Left lung (tissue), 10 donors: ENCODE measurements around the gene CHTF8. TPM values are rescaled to one million over a fixed set of nuclear protein-coding genes. Genes with fewer than 3 reads are reported as not detected.

Experiments
- ATAC-seq: fragments of 200-7000 bp; cut with Tn5 transposase; one replicate; pipeline ENCODE4 v1.9.1; 2020; ENCODE audit warnings: moderate library complexity
- DNase-seq, 4 donors: peaks; one replicate each; pipeline ENCODE4 v3.0.0-alpha.2; 2013 to 2020
- H3K27ac ChIP-seq, 2 donors: fragments of 200-600 bp; sonication (generic) in 1 of 2; one replicate each; pipeline versions ENCODE4 v1.5.0 to v1.8.0; 2020 to 2021
- H3K27me3 ChIP-seq, 2 donors: fragments of 200-600 bp; sonication (generic) in 1 of 2; one replicate each; pipeline versions ENCODE4 v1.5.0 to v1.8.0; 2020 to 2021
- H3K36me3 ChIP-seq, 2 donors: fragments of 200-600 bp; sonication (generic) in 1 of 2; one replicate each; pipeline versions ENCODE4 v1.5.0 to v1.8.0; 2020 to 2021
- H3K4me1 ChIP-seq, 2 donors: fragments of 200-600 bp; one replicate each; pipeline ENCODE4 v1.8.0; 2021
- H3K4me3 ChIP-seq, 2 donors: fragments of 200-600 bp; sonication (generic) in 1 of 2; one replicate each; pipeline versions ENCODE4 v1.5.0 to v1.8.0; 2020 to 2021; ENCODE audit warnings: mild to moderate bottlenecking in 1 of 2
- H3K9me3 ChIP-seq, 2 donors: fragments of 200-600 bp; sonication (generic) in 1 of 2; one replicate each; pipeline versions ENCODE4 v1.5.0 to v1.8.0; 2020 to 2021
- CTCF ChIP-seq, 2 donors: fragments of 200-600 bp; sonication (generic) in 1 of 2; IDR thresholded peaks; one replicate each; pipeline versions ENCODE4 v1.5.0 to v1.8.0; 2021; ENCODE audit warnings: antibody characterized with exemption in 2 of 2
- intact Hi-C, 2 donors: fragments of 100-400 bp; cut with DNase I; formaldehyde crosslinking; loops; one replicate each; pipeline versions ENCODE4 v1.11.2 to v1.14.2; 2022
- polyA plus RNA-seq, 6 donors: library from polyadenylated mRNA; unstranded; fragments of 120-200 nt; gene quantifications; one replicate each; pipeline ENCODE4 v1.2.1, GENCODE V29; 2013; ENCODE audit not compliant: insufficient read length in 6 of 6
- total RNA-seq, 2 donors: library from RNA; stranded (reverse); fragmentation: NEBNext Ultra II Directional; extraction: Animal tissue kit (Norgen Biotek cat#: 25700); gene quantifications; one replicate each; pipeline ENCODE4 v1.2.1, GENCODE V29; 2021
- donor health status: DM: no; HTN: yes; CAD: no.
- donor health status: DM: no; HTN: no; CAD: no.

The CHTF8 gene
- total and polyA plus RNA-seq, 8 donors: 93.4 to 142 (median 124) TPM

DNA sequence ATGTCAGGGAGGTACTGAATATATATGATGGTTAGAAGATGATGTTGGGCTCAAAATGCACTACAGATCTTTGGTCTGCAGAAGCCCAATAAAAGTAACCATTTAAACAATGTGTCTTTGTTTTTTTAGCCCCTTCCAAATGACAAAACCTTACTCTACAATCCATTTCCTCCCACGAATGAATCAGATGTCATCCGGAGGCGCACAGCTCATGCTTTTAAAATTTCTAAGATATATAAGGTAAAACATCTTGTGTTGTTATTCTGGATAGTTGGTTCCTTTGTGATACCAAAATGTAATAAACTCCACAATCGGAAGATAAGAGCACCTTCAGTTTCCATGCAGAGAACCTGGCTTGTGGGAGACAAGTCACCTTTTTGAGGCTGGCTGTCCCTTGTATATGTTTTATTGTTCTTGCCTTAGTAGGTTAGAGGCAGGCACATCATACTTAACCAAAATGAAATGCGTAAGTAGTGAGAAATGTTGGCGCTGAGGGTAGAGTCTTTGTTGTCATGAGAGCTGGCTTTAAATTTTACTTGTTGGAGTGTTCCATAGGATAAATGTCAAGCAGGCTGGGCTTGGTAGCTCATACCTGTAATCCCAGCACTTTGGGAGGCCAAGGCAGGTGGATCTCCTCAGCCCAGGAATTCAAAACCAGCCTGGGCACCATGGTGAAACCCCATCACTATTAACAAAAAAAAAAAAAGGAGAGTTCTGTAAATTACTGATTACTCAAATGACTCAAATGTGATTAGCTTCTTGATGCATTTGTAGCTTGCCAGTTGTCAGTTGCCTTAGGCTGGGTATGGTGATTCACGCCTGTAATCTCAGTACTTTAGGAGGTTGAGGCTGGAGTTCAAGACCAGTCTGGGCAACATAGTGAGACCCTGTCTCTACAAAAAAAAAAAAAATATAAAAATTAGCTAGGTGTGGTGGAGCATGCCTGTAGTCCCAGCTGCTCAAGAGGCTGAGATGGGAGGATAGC, 34.9 kb upstream of the CHTF8 start:
- Histone ChIP-seq H3K4me3 (no peak overlapping the region), H3K27me3 (no peaks in the 10 kb centered on the region)
- no peak for TF ChIP-seq CTCF (IDR thresholded peaks at IDR 0.05)

GRCh38 chr16:69166221-69166833, 33.9 kb upstream of the CHTF8 start:
- Histone ChIP-seq H3K27me3 (no peaks in the 10 kb centered on the region), H3K4me3 (no peak overlapping the region), H3K4me1 (peaks cover 0 to 24% of the 10 kb centered on the region in 2 donors), H3K36me3 (peaks cover 0 to 89% of the 10 kb centered on the region in 2 donors), H3K9me3 (no peaks in the 10 kb centered on the region), H3K27ac (no peak overlapping the region)
- intact Hi-C loops: no loop called here
- peak; percentile 38 for ATAC-seq
- no peak for TF ChIP-seq CTCF (IDR thresholded peaks at IDR 0.05)
- DNase-seq: peak in 1 of 4 donors; percentile 63

More for the DNA sequence above, 34.9 kb upstream of the CHTF8 start:
- H3K27ac ChIP-seq: no peak overlapping the region
- intact Hi-C loops: no loop called here
- no peaks in the 10 kb centered on the region for H3K9me3 ChIP-seq
- ATAC-seq (no peak), DNase-seq (no peak)
- H3K4me1 ChIP-seq: peaks cover 0 to 32% of the 10 kb centered on the region in 2 donors
- peaks cover 0 to 80% of the 10 kb centered on the region in 2 donors for H3K36me3 ChIP-seq

DNA sequence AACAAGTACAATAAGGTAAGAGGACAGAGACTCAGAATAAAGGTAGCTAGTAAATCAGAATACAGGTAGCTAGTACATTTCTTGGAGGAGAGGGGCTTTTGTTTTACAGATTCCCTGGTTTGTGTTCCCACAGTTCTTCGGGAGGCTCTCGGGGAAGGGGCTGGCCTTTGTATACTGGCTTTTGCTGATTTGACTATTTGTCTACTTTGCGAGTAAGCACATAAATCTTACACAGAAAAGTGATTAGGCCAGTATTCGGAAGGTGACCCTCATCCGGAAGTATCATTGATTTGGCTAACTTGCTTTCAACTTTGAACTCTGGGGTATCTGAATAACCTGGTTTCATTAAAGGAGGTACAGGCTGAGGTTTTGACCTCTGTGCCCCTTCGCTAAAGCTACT, 33.2 kb upstream of the CHTF8 start:
- Histone ChIP-seq H3K4me1 (peaks cover 0 to 17% of the 10 kb centered on the region in 2 donors), H3K27ac (no peak overlapping the region), H3K27me3 (no peaks in the 10 kb centered on the region), H3K9me3 (no peaks in the 10 kb centered on the region), H3K36me3 (peaks cover 0 to 96% of the 10 kb centered on the region in 2 donors), H3K4me3 (no peak overlapping the region)
- DNase-seq: no peak
- ATAC-seq: no peak
- TF ChIP-seq CTCF (IDR thresholded peaks at IDR 0.05): no peak
- intact Hi-C loops: no loop called here

GRCh38 chr16:69160192-69160591, 27.8 kb upstream of the CHTF8 start:
- H3K27me3 ChIP-seq: no peaks in the 10 kb centered on the region
- TF ChIP-seq CTCF (IDR thresholded peaks at IDR 0.05): no peak
- DNase-seq (no peak), ATAC-seq (no peak)
- no peaks in the 10 kb centered on the region for H3K4me1 ChIP-seq
- no peaks in the 10 kb centered on the region for H3K9me3 ChIP-seq
- H3K4me3 ChIP-seq: no peak overlapping the region
- H3K36me3 ChIP-seq: peaks cover 6 to 100% of the 10 kb centered on the region in 2 donors
- intact Hi-C loops: no loop called here
- no peak overlapping the region for H3K27ac ChIP-seq

DNA sequence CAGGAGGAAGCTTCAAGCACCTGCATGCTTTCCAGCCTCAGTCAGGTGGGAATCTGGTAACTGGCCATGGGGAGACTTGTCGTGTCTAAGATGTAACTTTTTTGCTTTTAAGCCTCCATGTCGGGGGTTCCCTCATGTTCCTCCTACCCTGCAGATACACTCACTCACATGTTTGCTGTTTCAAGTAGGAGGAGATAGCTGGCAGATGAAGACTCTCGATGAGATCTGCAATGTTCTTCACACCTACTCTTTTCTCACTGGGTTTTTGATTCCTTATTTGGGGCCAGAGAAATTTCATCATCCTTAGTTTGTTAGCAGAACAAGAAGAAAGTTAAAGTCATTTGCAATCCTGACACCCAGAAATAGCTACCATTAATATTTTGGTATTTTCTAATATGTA, 24.8 kb upstream of the CHTF8 start:
- Histone ChIP-seq H3K36me3 (peaks cover 6 to 100% of the 10 kb centered on the region in 2 donors), H3K27ac (no peak overlapping the region), H3K4me1 (no peaks in the 10 kb centered on the region), H3K27me3 (no peaks in the 10 kb centered on the region), H3K4me3 (no peak overlapping the region), H3K9me3 (no peaks in the 10 kb centered on the region)
- intact Hi-C loops: no loop called here
- ATAC-seq: no peak
- TF ChIP-seq CTCF (IDR thresholded peaks at IDR 0.05): no peak
- no peak for DNase-seq
